ENCODE measurements around the gene PLK5.
"Not testable (repeated sequence)": the region's sequence is repeated elsewhere in the genome, so short reads cannot be mapped to it uniquely, and the experiment has no call there.

The PLK5 gene

DNA sequence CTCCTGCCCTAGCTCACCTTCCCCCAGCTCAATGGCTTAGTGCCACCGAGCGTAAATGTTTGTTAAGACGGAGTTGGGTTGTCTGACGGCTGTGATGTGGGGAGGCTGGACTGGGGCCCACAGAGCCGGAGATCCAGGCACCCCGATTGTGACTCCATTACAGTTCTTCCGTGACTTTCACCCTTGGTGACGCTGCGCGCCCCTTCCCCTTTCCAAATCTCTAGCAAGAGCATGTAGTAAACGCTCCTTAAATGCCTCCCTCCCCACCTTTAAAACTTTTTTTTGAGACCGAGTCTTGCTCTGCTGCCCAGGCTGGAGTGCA is 32.1 kb upstream of the PLK5 start:
- no peak for DNase-seq

DNA sequence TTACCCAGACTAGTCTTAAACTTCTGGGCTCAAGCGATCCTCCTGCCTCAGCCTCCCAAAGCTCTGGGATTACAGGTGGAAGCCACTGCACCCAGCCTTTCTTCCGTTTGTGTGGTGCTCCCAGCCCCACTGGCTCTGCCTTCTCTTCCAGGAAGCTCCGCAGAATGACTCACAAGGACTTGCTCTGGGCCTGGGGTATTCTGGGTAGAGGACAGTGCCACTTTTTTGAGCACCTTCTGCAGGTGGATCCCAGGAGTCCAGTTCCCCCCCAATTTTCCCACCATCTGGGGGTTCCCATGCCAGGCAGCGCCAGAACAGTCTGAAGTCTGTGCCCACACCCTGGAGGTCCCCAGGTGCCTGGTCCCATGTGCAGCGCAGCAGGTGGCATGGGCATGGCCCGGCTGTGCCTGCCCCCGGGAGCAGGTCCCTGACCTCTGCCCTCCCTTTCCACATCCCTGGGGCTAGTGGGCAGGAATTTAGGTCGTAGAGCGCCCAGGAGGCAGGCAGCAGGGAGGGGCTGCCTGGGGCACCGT is 31.3 kb upstream of the PLK5 start:
- no peak for DNase-seq

DNA sequence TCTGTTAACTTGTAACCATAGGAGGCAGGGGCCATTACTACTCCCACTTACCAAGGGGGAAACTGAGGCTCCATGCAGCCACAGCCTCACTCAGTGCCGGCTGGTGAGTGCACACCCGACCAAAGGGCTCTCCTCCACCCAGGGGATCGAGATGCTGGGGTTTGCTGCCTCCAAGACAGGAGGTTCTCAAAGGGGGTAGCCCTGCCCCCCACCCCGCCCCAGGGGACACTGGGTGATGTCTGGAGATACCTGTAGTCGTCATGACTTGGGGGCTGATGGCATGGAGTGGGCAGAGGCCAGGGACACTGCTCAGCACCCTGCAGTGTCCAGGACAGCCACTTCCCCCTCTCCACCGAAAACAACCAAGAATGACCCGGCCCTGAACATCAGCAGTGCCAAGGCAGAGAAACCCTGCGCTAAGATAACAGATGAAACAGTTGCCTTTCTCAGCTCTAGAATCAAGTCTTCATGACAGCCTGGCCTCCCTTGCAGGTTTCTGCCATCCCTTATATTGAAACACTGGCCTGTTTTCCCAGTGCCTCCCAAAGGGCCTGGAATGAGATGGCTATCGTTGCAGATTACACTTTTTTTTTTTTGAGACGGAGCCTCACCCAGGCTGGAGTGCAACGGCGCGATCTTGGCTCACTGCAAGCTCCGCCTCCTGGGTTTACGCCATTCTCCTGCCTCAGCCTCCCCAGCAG is 29.6 kb upstream of the PLK5 start:
- no peak for DNase-seq

DNA sequence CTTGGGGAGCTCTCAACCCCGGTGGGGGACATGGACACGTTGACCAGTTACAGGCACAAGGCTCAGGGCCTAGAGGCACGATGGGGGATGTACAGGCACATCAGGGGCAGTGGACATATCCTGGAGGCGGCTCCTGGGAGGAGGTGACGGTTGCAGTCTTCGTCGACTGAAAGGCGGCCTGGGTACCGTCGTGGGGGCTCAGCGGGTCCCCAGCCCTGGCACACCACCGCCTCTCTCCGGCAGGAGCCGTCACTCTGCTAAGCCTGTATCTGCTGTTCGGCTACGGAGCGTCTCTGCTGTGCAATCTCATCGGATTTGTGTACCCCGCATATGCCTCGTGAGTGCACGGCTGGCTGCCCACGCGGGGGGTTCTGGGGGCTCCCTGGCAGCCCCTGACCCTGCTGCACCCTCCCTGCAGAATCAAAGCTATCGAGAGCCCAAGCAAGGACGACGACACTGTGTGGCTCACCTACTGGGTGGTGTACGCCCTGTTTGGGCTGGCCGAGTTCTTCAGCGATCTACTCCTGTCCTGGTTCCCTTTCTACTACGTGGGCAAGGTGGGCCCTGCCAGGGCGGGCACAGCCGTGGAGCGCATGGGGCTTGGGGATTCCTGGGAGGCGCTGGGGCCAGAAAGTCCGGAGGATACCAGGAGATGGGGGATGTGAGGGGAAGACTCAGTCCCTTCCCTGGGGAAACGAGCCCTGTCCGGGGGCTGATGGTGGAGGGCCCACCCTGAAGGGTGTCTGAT is 28.7 kb upstream of the PLK5 start:
- DNase-seq: no peak

DNA sequence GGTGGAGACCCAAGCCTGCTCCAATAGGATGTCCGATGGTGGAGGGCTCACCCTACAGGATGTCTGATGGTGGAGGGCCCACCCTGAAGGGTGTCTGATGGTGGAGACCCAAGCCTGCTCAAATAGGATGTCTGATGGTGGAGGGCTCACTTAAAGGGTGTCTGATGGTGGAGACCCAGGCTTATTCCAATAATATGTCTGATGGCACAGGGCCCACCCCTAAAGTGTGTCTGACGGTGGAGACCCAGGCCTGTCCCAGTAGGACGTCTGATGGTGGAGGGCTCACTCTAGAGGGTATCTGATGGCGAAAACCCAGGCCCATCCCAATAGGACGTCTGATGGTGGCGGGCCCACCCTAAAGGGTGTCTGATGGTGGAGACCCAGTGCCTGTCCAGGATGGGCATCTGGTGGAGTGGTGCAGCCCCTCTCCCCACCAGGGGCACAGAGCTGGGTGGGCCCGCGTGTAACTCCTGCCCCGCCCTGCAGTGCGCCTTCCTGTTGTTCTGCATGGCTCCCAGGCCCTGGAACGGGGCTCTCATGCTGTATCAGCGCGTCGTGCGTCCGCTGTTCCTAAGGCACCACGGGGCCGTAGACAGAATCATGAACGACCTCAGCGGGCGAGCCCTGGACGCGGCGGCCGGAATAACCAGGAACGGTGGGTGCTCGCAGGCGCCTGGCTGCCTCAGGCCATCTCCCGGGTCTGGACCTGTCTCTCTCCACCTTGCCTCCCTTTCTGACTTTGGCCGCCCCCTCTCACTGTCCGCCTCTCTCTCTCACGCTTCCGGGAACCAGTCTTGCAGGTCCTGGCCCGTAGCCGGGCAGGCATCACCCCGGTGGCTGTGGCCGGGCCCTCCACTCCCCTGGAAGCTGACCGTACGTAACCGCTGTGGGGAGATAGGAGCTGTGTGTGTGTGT is 27.8 kb upstream of the PLK5 start:
- DNase-seq: no peak

DNA sequence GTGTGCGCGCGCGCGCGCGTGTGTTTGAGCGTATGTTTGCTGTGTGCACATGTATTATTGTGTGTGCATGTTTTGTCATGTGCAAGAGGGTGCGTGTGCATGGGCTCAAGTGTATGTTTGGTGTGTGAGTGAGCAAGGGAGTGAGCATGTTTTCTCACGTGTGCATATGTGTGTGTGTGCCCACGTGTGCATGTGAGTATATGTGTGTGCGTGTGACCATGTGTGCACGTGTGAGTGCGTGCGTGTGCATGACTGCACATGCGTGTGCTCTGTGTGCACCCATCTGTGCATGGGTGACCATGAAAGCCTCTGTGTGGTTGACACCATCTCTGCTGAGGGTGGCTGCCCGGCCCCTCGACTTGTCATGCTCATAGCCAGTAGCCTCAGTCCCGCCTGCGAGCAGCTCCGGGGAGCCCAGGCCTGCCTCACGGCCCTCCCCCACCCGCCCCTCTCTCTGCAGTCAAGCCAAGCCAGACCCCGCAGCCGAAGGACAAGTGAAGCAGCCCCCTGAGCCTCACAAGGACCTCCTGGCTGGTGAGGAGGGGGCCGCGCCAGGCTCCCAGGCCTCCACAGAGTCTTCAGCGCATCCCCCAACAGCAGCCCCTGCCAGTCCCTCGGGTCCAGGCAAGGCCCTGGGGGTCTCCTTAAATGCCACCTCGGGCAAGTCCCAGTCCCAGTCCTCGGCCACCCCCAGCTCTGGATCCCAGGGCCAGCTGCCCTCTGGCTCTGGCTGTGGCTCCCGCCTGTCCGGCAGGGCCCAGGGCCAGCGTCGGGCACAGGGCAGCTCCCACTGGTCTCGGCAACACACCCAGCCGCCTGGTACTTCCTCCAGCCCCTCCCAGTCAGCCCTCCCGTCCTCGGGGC is 26.9 kb upstream of the PLK5 start:
- no peak for DNase-seq

DNA sequence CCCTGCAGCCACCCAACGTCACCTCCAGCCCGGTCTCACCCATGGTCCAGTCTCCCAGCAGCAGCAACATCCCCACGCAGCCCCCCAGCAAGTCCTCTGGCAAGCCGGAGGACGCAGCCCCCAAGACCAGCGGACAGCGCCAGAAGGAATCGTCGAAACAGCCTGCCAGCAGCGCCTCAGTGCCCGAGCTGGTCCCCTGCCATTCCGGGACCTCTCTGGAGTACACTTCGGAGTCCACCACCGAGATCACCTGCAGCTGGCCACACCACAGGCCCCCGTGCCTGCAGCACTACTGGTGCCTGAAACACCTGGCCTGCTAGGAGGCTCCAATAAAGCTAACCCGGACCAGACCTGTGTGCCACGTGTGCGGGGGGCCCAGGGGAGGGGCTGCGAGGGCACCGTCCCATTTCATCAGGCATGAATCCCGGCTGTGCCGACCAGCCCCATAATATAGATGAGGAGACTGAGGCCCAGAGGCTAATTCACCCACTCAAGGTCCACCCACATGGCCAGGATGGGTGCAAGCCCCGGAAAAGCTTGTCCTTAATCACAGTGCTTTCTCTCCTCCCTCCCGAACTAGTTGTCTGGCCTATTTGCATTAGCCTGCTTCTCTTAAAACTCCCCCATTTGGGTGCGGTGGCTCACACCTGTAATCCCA is 26.2 kb upstream of the PLK5 start:
- no peak for DNase-seq

DNA sequence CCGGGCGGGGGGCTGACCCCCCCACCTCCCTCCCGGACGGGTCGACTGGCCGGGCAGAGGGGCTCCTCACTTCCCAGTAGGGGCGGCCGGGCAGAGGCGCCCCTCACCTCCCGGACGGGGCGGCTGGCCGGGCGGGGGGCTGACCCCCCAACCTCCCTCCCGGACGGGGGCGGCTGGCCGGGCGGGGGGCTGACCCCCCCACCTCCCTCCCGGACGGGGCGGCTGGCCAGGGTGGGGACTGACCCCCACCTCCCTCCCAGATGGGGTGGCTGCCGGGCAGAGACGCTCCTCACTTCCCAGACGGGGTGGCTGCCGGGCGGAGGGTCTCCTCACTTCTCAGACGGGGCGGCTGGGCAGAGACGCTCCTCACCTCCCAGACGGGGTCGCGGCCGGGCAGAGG is 24.6 kb upstream of the PLK5 start:
- not testable (repeated sequence) for DNase-seq

GRCh38 chr19:1501200-1501595 is 22.7 kb upstream of the PLK5 start:
- no peak for DNase-seq

- DNase-seq: no peak
Measured at GRCh38 chr19:1502433-1503088, 21.3 kb upstream of the PLK5 start.

- DNase-seq: peak; percentile 6
Measured at GRCh38 chr19:1503089-1503924, 20.6 kb upstream of the PLK5 start.

GRCh38 chr19:1503925-1504773 is 19.7 kb upstream of the PLK5 start:
- DNase-seq: no peak

DNA sequence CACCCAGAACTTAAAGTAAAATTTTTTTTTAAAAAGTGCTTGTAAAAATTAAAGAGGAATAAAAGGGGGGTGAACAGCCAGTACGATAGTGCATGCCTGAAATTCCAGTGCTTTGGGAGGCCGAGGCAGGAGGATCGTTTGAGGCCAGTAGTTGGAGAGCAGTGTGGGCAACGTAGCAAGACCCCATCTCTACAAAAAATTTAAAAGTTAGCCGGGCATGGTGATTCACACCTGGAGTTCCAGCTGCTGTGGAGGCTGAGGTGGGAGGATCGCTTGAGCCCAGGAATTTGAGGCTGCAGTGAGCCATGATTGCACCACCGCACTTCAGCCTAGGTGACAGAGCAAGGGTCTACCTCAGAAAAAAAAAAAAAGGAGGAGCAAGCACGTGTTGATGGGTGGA is 18.9 kb upstream of the PLK5 start:
- no peak for DNase-seq

- DNase-seq: no peak
Measured at GRCh38 chr19:1505991-1506881, 17.6 kb upstream of the PLK5 start.

- DNase-seq: no peak
Measured at GRCh38 chr19:1507192-1507660, 16.7 kb upstream of the PLK5 start.

GRCh38 chr19:1507763-1508506 is 15.9 kb upstream of the PLK5 start:
- DNase-seq: peak; percentile 92

- no peak for DNase-seq
Measured at GRCh38 chr19:1508507-1508856, 15.4 kb upstream of the PLK5 start.

Data from NCI-H1417 treated with DMSO at 0.1 percent for 48 hours (cell line).